HG03460 (cell line): Measurements from ENCODE around the gene ACBD3.

ENCODE experiments used
- ATAC-seq: cut with Tn5 transposase; IDR thresholded peaks from one replicate; pipeline ENCODE4 v1.9.1; 2021; ENCODE audit not compliant: unreplicated experiment

ACBD3 gene

DNA sequence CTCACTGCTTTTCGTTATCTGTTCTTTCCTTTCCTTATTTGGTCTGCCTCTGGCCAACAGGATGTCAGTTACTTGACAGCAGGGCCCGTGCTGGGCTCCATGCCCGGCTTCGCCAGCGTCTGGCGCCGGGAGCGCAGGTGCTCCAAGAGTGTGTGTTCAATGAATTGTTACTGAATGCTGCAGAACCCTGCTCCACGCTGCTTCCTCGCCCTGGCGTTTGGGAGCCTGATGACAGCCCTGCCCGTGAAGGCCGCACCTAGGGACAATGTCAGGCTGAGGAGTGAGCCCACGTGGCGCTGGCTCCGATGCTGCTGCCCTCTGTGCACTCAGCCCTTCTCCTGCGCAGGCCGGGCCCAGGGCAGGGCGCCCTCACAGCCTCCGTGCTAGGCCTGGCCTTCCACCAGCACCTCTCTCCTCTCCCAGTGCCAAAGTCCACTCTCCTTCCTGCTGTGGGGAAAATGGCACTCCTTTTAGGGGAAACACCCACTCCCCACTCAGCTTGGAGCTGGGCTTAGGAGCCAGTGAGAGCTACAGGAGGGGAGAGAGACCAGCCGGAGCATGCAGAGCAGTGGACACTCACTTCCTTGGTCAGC lies 51.4 kb downstream of the ACBD3 start:
- ATAC-seq: no peak

DNA sequence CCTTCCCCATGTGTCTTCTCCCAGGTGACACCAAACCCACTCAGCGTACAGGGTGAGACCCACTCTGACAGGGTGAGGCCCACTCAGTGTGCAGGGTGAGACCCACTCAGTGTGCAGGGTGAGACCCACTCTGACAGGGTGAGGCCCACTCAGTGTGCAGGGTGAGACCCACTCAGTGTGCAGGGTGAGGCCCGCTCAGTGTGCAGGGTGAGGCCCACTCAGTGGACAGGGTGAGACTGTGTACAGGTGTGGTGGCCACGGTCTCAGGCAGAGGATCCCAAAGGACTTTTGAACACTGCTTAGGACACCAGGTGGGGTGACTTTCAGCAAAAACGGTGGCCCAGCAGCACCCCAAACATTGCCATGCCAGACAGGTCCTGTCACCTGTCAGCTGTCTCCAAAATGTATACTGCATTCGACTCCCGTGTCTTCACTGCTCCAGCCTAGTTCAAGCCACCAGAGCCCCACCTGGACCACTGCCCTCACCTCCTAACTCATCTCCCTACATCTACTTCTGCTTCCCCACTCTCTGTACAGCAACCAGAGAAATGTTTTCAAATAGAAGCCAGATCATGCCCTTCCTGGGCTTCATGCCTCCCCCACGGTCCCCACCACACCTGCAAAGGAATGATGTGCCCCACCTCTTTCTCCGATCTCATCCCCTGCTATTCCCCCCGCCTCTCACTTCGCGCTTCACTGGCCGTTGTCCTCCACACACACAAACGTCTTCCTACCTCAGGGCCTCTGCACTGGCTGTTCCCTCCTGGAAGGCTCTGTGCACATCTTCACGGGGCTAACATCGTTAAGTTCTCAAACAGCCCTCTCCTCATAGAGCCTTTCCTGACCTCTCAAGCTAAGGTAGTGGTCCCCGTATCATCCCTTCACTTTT lies 52.1 kb downstream of the ACBD3 start:
- ATAC-seq: no peak

DNA sequence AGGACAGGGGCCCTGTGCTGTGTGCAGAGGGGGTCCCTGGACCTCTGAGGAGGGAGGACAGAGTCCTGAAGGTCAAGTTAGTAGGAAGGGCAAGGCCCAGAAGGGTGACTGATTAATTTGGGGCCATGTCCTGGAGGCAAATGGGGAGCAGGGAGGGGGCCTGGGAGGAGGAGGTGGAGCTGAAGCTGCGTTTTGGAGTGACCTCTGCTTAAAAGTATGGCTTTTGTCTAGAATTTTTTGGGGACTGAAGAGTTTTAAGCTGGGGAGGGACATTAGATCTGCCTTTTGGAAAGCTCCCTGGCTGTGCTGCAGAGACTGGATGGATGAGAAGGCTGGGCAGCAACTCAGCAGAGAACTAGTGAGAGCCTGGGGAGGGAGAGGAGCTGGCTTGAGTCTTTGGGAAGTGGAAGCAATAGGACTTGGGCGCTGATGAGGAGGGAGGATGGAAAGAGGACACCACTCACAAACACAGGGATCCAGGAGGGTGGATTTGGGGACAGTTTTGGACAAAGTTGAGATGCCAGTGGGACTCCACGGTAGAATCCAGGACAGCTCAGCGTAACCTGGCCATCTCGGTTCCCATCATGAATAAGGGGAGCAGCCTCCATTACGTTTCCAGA lies 52.9 kb downstream of the ACBD3 start:
- no peak for ATAC-seq

DNA sequence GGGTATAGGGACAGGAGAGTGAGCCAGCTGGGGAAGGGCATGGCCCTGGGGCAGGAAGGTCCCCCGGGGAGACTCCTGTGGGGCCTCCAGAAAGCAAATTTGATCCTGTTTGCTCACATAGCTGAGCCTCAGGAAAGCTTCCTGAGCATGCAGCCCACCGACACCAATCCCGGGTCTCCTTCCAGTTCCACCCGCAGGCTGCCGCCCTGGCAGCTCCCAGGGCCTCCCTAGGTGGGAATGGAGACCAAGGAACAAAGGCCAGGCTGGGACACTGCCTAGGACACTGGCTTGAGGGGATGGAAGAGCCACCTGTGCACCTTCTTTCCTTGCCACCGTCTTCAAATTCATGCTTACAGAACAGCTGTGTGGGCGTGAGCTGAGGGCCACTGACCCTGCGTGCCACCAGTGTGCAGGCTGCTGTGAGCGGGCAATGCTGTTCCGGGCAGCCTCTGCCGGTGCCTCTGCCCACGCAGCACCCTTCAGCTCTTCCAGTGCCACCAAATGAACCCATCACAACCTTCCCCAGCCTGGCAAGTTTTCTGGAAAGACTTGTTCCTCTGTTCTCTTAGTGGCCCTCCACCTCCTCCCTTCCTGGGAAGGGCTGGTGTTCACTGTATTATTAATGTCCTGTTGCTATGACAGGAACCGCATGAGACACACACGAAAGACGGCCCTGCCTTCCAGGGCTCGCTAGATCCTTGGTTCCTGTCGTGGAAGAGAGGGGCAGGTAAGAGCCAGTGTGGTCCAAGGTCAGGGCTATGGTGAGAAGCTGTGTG lies 53.6 kb downstream of the ACBD3 start:
- no peak for ATAC-seq

DNA sequence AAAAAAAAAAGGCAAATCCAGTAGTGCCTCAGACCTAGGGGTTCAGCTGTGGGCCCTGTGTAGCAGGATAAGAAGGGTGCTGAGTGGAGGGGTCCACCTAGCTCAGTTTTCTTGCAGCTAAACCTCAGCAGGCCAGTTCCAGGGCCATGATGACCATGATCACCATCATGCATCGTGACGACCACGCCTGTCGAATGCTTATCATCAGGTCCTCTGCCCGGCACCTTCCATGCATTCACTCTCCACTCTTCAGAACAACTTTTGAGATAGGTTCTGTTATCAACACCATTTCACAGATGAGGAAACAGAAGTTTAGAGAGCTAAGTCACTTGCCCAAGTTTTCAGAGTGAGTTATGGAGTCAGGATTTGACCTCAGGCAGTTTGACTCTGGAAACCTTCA lies 54.9 kb downstream of the ACBD3 start:
- ATAC-seq: no peak

DNA sequence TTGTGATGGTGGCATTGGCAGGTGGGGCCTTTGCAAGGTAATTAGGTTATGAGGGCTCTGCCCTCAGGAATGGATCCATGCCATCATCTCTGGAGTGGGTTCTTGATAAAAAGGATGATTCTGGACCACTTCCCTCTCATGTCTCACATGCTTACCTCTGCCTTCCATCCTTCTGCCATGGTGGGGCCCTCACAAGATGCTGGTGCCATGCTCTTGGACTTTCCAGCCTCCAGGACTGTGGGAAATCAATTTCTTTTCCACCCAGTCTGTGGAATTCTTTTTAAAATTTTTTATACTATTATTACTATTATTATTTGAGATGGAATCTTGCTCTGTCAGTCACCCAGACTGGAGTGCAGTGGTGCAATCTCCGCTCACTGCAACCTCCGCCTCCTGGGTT lies 57.3 kb downstream of the ACBD3 start:
- ATAC-seq: no peak

DNA sequence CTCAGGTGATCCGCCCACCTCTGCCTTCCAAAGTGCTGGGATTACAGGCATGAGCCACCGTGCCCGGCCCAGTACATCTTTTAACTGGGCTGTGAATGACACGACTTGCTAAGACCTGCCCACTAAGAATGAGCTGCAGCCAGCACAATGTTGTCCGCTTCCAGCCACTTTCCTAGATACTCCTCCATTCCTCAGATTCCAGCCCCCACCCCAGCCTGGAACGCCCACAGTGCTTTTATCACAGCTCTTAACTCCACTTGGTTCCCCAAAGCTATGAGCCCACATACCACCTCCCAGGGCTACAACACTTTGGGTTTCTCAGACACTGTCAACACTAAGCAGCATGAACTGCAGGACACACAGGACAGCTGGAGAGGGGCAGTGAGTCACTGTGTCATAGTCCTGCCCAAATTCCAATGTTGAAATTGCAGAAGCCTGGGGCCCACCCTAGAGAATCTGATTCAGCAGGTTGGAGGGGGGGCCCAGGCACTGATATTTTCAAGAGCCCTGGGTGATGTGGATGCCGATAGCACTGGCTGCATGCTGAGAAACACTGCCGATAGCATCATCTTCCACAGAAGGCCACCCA lies 58.0 kb downstream of the ACBD3 start:
- no peak for ATAC-seq

DNA sequence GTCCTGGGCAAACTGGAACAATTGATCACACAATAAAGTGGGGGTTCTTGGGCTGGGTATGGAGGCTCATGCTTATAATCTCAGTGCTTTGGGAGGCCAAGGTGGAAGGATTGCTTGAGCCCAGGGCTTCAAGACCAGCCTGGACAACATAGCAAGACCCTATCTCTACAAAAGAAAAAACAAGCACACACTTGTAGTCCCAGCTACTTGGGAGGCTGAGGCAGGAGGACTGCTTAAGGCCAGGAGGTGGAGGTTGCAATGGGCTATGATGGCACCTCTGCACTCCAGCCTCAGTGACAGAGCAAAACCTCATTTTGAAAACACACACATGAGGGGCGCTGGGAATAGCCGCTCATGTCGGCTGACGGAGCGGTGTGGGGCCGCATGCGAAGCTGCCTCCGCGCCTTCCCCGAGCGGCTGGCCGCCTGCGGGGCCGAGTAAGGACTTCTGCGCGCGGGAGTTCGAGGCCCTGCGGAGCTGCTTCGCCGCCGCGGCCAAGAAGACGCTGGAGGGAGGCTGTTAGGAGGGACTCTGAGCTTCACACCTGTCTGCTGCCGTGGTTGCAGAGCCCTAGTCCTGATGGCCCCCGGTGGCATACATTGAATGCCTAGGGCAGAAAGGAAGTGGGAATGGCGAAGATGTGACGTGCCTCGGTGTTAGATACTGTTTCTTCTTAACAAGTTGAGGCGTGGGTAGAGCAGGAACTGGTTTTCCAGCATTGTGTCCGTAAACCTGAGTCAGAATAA lies 59.5 kb downstream of the ACBD3 start:
- peak; percentile 5 for ATAC-seq

DNA sequence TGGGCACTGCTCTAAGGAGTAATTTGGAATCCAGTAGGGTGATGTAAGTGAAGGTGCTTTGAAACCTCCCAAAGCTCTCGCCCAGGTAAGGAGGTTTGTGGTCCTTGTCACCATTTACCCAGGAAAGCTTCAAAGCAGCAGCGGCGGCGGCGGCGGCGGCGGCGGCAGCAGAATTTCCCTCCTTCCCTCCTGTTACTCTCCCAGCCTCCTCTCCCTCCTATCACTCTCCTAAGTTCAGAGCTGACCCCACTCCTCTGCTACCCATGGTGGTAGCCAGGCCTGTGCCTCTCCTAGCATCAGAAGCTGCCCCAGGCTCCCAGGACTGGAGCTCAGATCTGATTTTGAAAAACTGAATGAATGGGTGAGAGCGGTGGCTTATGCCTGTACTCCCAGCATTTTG lies 60.7 kb downstream of the ACBD3 start:
- no peak for ATAC-seq

DNA sequence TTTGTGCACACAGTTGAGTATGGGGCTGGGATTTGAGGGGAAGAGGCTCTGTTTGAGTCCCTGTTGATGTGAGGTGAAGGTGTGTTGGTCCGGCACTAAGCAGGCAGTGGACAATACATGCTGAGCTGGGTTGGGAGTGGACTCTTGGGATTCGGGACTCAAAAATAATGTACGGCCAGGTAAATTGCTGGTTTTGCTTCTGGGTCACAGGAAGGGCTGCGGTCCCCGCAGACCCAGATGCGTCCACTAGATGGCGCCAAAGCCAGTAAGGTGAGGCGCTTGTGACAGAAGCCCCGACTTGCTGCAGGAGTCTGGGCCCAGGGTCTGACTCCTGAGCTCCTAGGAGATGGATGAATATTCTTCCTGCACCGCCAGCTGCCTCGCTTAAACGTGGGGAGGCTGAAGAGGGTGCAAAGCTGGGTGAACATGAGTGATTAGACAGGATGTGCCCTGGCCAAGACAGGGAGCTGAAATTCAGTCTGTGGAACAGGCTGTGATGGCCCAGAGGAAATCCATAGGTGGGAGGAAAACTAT lies 61.4 kb downstream of the ACBD3 start:
- no peak for ATAC-seq

DNA sequence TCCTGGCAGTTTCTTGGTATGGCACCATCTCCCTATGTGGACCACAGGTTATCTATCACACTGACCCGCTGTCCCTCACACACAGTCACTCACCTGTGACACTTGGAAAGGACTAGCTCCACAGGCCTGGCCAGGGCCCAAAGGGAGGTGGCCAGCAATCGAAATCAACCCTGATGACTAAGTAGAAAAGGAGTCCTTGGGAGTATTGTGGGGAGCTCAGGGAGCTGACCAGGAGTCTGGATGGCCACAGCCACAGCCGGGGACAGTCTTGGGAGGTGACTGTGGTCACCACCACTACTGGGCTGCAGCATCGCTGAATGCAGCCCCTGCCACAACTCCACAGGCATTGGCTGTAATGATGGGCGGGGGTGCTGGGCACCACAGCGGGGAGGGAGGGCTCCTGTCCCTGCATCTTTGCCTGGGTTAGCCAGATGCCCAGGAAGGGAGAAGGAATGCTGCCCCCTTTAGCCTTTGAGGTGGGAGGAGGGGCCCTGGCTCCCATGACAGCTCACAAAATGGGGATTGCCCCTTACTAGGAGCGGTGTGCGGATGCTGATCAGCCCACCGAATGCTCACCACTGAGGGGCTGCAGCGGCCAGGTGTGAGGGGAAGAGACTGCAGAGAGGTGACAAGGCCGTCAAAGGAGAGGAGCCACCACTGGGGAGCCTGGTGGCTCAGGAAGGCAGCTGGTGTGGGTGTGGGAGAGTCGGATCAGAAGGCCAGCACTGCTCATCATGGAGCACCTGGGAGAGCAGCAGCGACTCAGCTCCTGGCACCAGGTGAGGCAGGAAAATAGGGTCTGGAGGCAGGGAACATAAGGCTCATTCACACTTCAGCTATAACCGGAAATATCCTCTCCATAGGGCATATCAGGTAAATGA lies 62.7 kb downstream of the ACBD3 start:
- no peak for ATAC-seq

DNA sequence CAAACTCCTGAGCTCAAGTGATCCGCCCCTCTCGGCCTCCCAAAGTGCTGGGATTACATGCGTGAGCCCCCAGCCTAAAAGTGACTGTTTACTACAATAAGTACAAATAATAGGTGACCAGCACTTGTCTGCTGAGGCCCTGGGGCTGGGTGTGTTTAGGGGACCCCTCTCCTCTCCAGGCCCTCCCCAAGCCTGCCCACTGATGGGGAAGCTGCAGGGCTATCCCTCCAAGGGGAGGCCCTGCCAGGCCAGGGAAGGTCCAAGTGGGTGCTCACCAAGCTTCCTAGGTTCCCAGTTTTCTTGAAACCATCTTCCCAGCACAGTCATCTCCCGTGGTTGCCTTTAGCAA lies 63.4 kb downstream of the ACBD3 start:
- ATAC-seq: no peak

DNA sequence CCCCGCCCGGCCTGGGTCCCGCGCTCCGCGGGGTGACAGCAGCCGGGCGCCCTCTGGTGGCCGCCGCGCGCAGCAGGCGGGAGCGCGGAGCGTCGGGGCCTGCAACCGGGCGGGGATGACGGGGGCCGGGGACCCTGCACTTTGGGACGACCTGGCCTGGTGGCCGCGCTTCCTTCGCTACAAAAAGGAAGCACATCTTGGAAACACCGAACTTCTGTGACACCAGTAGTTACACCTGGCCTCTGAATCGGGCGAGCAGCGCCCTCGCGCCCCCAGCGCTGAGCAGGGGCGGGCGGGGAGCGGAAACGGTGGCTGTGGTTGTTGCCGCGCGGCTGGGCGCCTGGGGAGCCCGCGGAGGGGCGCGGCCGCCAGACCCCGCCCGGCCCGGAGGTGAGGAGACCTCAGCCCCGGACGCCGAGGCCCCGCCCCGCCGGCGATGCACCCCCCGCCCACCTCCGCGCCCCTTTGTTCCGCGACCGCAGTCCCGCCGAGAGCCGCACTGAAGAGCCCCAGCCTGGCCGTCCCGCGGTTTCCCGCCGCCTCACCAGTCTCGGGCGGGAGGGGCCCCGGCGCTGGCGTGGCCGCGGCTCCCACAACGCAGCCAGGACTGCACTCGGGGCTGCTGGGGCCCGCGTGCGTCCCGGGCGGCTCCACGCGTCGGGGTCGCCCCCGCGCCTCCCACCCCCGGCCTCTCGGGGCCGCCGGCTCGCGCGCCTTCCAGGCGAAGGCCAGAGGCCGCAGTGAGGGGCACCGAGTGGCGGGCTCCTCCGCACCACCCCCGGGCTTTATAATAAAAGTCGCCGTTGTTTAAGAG lies 64.7 kb downstream of the ACBD3 start:
- ATAC-seq: peak; percentile 57

DNA sequence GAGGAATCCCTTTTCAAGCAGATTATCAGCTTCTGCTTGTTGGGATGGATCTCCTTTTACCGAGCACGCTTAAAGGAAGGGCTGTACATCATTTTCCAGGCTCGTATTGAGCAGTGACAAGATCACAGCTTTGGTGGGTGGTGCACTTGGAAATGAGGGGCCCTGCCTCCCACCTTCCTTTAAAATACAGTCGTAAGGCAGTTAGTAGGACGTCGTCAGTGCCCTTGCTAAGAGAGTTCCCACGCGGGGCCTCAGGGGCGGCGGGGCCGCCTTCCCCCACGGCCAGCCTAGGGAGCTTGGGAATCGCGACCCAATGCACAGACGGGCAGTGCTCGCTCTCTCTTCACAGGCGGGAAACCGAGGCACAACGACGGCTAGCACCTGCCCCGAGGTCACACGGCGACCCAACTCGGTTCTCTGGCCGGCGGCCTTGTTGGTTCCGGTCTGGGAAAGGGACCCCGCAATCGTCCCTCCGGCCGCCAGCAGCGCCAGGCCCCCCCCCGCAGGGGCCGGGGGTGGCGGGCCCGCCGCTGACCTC lies 65.4 kb downstream of the ACBD3 start:
- ATAC-seq: no peak

DNA sequence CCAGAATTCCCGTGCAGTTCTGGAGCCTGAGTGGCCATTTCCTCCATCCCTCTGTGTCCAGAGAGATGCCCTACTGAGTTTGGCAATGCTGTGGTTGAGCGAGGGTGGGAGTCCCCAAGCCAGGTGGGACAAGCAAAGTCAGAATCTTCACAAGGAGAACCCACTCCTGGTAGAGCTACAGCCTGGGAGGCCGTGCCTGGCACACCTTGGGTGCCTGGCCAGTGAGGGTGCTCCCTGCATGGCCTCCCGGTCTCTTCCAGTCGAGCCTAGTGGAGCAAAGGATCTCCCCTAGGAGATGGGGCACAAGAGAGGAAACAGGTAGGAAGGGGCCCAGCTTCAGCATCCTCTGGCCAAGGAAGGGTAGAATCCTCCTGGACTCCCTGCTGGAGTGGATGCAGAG lies 66.1 kb downstream of the ACBD3 start:
- no peak for ATAC-seq

DNA sequence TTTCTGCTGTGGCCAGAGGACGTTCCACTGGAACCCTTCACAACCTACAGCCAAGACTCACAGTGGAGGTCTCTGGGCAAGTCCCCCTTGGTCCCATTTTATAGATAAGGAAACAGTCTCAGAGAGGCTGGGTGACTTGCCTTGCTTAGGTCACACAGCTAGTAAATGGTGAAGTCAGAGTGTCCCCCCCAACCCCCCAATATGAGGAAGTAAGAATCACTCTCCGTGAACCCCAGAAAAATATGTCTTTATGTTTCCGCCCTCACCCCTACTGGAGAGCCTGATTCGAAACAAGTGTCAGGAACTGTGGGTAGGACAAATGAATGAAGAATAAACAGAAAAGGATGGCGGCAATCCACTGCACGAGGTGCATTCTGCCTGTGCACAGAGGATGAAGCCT lies 67.4 kb downstream of the ACBD3 start:
- ATAC-seq: no peak

DNA sequence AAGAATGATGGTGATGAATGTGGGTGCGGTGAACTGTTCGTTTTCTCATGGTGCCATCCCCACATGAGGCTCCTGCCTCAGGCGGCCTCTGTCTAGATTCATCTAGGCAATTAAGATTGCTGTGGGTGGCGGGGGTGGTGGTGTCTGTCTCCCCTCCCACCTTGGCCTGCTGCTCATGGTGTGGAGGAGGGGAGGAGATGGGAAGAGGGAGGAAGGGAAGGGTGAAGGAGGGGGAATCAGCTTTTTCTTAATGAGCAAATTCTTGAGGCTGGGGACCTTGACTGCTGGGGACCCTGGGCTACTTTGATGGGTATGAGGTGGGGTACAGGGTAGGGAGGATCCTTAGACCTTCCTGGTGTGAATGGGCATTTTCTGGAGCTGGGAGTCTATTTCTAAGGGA lies 68.2 kb downstream of the ACBD3 start:
- ATAC-seq: no peak

DNA sequence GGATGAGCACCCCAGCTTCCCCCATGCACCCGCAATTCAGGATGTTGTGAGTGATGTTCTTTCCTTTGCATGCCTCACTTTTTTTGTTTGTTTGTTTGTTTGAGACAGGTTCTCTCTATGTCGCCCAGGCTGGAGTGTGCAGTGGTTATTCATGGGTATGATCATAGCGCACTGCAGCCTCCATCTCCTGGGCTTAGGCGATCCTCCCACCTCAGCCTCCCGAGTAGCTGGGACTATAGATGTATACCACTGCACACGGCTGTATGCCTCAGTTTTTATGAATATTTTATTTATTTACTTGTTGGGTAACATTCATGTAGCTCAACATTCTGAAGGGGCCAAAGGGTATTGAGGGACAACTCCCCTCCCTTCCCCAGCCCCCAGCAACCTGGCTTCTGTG lies 69.2 kb downstream of the ACBD3 start:
- ATAC-seq: no peak
